NCI-H446 treated with DMSO at 0.1 percent for 48 hours (cell line): ENCODE results near the gene ZCCHC8.

Experiments
- DNase-seq: peaks from one replicate; lab custom pipeline; 2025; lab: John Stamatoyannopoulos, UW

Gene ZCCHC8

DNA sequence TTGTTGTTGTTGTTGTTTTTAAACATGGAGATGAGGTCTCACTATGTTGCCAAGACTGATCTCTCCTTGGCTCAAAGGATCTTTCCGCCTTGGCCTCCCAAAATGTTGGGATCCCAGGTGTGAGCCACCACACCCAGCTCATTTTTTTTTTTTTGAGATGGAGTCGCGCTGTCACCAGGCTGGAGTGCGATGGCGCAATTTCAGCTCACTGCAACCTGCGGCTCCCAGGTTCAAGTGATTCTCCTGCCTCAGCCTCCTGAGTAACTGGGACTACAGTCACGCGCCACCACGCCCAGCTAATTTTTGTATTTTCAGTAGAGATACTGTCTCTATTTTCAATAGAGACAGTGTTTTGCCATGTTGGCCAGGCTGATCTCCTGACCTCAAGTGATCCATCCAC lies 73.3 kb downstream of the ZCCHC8 start:
- no peak for DNase-seq

DNA sequence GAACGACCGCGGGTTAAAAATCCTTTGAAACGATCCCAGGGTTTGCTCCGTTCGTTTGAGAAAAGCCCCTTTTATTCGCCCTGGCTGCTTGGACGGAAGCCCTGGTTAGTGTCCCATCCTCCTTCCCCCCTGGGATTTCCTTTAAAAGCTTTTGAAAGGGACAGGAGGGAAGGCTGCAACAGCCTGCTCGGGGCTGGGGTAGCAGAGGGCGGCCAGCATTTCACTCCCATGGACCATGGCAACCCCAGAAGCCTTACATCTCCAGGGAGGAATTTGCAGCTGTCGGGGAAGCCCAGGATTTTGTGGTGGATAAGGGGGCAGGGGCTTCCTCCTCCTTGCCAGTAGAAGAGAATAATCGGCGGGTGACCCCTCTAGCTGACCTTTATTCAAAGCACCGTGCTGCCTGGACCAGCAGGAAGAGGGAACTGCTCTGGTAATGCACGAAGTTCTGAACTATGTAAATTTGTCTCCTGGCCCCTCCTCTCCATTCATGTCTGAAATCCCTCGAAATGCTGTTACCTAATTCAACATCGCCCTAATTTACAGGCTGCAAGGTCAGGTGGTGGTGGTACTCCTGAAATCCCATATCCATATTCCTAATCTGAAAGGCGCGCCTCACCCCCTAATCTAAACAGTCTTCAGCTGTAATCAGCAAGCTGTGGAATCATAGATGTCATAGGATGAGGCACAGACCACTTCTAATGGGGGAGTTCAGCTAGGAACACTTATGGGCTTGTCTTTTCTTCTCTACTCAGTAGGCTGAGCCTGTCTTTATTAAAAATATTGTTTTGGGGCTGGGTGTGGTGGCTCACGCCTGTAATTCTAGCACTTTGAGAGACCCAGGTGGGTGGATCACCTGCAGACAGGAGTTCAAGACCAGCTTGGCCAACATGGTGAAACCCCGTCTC lies 77.2 kb downstream of the ZCCHC8 start:
- no peak for DNase-seq

DNA sequence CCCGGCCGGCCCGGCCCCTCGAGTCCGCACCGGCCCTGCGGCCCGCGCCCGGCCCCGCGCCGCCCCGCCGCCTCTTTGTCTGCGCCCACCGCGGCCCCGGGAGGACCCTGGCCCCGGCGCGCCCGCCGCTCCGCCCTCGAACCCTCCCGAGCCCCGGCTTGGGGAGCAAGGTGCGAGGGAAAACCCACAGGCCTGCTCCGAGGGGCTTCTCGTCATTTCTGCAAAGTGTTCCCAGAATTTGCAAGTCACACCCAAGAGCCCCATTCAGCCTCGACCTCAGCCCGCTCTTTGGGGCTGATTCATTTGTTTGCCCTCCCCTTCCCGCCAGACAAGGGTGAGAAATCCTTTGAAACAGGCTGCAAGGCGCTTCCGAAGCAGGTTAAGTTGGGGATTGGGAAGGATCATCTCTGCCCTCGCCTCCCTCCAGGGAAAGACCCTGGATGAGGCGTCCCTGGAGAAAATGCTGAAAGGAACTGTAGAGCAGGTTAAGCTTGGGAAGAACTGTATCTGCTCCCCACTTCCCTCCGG lies 77.9 kb downstream of the ZCCHC8 start:
- DNase-seq, result no peak

DNA sequence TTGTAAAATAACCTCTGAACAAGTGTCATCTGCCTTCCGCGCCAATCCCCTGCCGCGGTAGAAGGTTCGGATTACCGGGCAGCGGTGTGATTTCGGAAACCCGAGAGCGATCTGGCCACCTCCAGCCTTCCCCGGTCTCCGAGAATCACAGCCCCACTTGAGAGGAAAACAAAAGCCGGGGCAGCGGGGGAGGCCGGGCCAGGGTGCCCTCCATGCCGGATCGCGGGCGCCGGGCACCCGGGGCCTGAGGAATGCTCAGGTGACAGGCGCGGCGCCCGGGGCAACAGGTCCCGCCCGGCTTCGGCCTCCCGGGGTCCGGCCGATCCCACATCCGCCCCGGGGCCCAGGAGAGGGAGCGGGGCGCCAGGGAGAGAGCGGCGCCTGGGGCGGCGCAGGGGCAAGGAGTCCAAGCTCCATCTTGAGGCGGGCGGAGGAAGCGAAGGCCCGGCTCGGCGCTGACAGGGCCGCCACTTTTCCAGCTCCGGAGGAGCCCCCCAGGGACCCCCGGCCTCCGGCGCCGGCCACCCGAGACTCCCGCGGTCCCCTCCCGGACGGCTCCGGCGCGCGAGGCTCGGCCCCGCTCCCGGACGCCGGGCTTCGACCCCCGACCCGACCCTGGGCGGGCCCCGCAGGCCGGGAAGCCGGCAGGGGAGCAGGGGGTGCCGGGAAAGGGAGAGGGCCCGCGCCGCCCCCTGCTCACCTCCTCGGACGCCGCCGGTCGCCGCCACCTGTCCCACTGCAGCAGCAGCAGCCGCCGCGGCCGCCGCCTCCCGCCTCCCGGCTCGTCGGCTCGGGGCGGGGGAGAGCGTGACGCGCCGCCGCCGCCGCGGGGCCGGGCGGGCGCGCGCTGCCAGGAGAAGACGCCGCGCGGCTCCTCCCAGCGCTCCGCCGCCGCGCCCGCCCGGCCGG lies 78.7 kb downstream of the ZCCHC8 start, which contains the start of gene CLIP1:
TSS of gene CLIP1 (minus strand) at position 849 of the 909 bp plus-strand sequence. CDS start 42,217 bp downstream, outside the sequence.
- no peak for DNase-seq
